Measurements from ENCODE around the gene GRID1. TPM values are rescaled to one million over a fixed set of nuclear protein-coding genes. Genes with fewer than 3 reads are reported as not detected.

Gene GRID1
- total RNA-seq, 1 experiment from 2014 or later: 5.6 TPM

DNA sequence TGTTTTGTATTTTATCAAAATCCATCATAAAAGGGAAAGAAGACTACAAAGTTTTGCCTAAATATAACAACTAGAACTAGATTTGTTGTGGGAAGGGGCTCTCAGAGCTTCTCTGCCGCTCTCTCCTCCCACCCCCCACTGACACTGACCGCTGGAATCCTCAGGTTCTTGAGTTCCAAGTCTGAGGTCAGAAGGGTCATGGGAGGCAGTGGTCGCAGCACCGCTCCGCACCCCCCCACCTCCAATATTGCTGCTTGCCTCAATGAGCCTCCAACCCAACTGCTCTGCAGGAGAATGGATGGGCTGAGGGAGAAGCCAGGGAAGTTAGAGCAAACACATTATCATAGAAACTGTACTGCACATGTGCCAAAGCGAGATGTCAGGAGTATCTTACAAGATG, 359.4 kb downstream of the GRID1 start:
- Histone ChIP-seq H3K4me3 (replicated peaks in 1 of 2; ENCODE audit: low read depth in 1 of 2, low read length in 2 of 2) (no peak overlapping the region), H4K20me1 (ENCODE audit: insufficient read depth) (no peaks in the 10 kb centered on the region), H3K79me2 (ENCODE audit: insufficient read depth, low read length) (no peaks in the 10 kb centered on the region), H3K27me3 (ENCODE audit: insufficient read depth, low read length) (no peaks in the 10 kb centered on the region), H2AFZ (ENCODE audit: low read depth, low read length, poor library complexity, severe bottlenecking) (no peak overlapping the region), H3K9me3 (ENCODE audit: control insufficient read depth in 1 of 2, insufficient read depth in 1 of 2, low read depth in 1 of 2, low read length in 2 of 2) (no peaks in the 10 kb centered on the region), H3K27ac (ENCODE audit: low read depth, low read length) (no peak overlapping the region), H3K4me2 (ENCODE audit: low read length) (no peak overlapping the region), H3K36me3 (ENCODE audit: control insufficient read depth in 1 of 2, insufficient read depth in 2 of 2, low read length in 2 of 2) (no peaks in the 10 kb centered on the region), H3K4me1 (ENCODE audit: control insufficient read depth in 1 of 2, insufficient read depth in 2 of 2, low read length in 2 of 2) (no peaks in the 10 kb centered on the region), H3K9me2 (ENCODE audit: insufficient read depth) (no peaks in the 10 kb centered on the region), H3K9ac (ENCODE audit: low read length) (no peak overlapping the region)
- no peak for DNase-seq (ENCODE audit: low read depth, low spot score)
- BruUV-seq (replicated peaks): no TSS peak
- ChIA-PET CTCF (no interaction called here), POLR2A (no interaction called here), RAD21 (ENCODE audit: low non-redundant PET in 1 of 2, low total read pairs in 2 of 2, uncharacterized antibody in 2 of 2, unreplicated experiment in 2 of 2) (no interaction called here)
- ATAC-seq: no peak
- no peak for TF ChIP-seq ZBTB33 (IDR thresholded peaks at IDR 0.05; ENCODE audit: extremely low read depth, insufficient replicate concordance, low read length)
- TF ChIP-seq TCF7L2 (IDR thresholded peaks at IDR 0.05; ENCODE audit: borderline replicate concordance, extremely low read depth, insufficient read depth, insufficient read length): no peak
- intact Hi-C loops (cut with micrococcal nuclease): no loop called here

- Histone ChIP-seq H2AFZ (ENCODE audit: low read depth, low read length, poor library complexity, severe bottlenecking) (no peak overlapping the region), H3K9me3 (ENCODE audit: control insufficient read depth in 1 of 2, insufficient read depth in 1 of 2, low read depth in 1 of 2, low read length in 2 of 2) (no peaks in the 10 kb centered on the region), H3K4me3 (replicated peaks in 1 of 2; ENCODE audit: low read depth in 1 of 2, low read length in 2 of 2) (no peak overlapping the region), H3K4me1 (ENCODE audit: control insufficient read depth in 1 of 2, insufficient read depth in 2 of 2, low read length in 2 of 2) (no peaks in the 10 kb centered on the region), H3K4me2 (ENCODE audit: low read length) (no peak overlapping the region), H3K36me3 (ENCODE audit: control insufficient read depth in 1 of 2, insufficient read depth in 2 of 2, low read length in 2 of 2) (no peaks in the 10 kb centered on the region), H4K20me1 (ENCODE audit: insufficient read depth) (no peaks in the 10 kb centered on the region), H3K9me2 (ENCODE audit: insufficient read depth) (no peaks in the 10 kb centered on the region), H3K79me2 (ENCODE audit: insufficient read depth, low read length) (no peaks in the 10 kb centered on the region), H3K27ac (ENCODE audit: low read depth, low read length) (no peak overlapping the region), H3K27me3 (ENCODE audit: insufficient read depth, low read length) (peaks cover 3% of the 10 kb centered on the region; the same call in 1 of the 2 replicates), H3K9ac (ENCODE audit: low read length) (no peak overlapping the region)
- TF ChIP-seq CTCF (IDR thresholded peaks at IDR 0.05 in 2 of 3, conservative IDR thresholded peaks at IDR 0.05 in 1 of 3; ENCODE audit: borderline replicate concordance in 1 of 3, insufficient read depth in 1 of 3, low read depth in 2 of 3, low read length in 2 of 3) (no peak), ZBTB33 (IDR thresholded peaks at IDR 0.05; ENCODE audit: extremely low read depth, insufficient replicate concordance, low read length) (no peak), ELF1 (IDR thresholded peaks at IDR 0.05; ENCODE audit: borderline replicate concordance, low read depth) (no peak), SRF (IDR thresholded peaks at IDR 0.05; ENCODE audit: low read depth) (no peak), ATF3 (IDR thresholded peaks at IDR 0.05) (no peak), ZNF274 (IDR thresholded peaks at IDR 0.05; ENCODE audit: low read depth, low read length) (no peak), EZH2phosphoT487 (IDR thresholded peaks at IDR 0.05; ENCODE audit: borderline replicate concordance) (no peak), ZFX (IDR thresholded peaks at IDR 0.05) (no peak), EZH2 (IDR thresholded peaks at IDR 0.05) (no peak)
- RAD21 ChIA-PET (ENCODE audit: low non-redundant PET in 1 of 2, low total read pairs in 2 of 2, uncharacterized antibody in 2 of 2, unreplicated experiment in 2 of 2): no interaction called here
- intact Hi-C loops (cut with micrococcal nuclease): no loop called here
- POLR2A ChIA-PET: no interaction called here
- CTCF ChIA-PET: no interaction called here
- no TSS peak for BruUV-seq (replicated peaks)
- ATAC-seq: no peak
- DNase-seq (ENCODE audit: low read depth, low spot score): no peak
Measured at GRCh38 chr10:86004337-86004736, 362.3 kb downstream of the GRID1 start.

All from HCT116 (cell line).